ENCODE measurements around the gene MUCL3.
"Not testable (repeated sequence)": the region's sequence is repeated elsewhere in the genome, so short reads cannot be mapped to it uniquely, and the experiment has no call there.

Gene MUCL3

GRCh38 chr6:30914076-30914853, 26.5 kb upstream of the MUCL3 start, which contains the start of gene VARS2:
TSS of gene VARS2 (plus strand) at chr6:30914238. CDS start at chr6:30914837, 599 bp downstream.
- peak; percentile 80 for DNase-seq

GRCh38 chr6:30914854-30915590, 25.8 kb upstream of the MUCL3 start:
- DNase-seq, result no peak

DNA sequence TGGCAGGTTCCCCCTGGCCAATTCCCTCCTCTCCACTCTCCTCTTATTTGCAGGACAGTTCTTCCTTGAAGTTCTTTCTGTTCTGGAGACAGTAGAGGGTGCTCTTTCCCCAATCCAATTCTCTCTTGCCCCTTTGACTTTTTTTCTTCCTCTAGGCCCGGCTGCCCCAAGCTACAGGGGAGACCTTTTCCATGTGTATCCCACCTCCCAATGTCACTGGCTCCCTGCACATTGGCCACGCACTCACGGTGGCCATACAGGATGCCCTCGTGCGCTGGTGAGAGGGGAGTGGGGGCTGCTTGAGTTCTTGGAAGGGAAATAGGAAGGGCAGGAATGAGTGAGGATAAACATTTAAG, 25.2 kb upstream of the MUCL3 start:
- DNase-seq, result no peak

DNA sequence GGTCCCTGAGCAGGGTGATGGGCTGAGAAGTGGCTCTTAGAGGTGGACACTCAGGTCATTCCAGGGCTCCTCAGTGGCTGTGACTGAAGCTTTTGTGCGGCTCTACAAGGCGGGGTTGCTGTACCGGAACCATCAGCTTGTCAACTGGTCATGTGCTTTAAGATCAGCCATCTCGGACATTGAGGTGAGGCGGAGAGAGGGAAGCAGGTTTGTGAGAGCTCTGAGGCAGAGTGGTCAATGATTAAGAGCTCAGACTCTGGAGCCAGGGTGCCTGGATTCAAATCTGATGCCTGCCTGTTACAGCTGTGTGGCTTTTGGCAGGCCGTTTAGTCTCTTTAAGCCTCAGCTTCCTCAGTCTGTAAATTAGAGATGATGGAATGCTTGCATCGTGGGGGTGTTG, 23.7 kb upstream of the MUCL3 start:
- DNase-seq, result no peak

DNA sequence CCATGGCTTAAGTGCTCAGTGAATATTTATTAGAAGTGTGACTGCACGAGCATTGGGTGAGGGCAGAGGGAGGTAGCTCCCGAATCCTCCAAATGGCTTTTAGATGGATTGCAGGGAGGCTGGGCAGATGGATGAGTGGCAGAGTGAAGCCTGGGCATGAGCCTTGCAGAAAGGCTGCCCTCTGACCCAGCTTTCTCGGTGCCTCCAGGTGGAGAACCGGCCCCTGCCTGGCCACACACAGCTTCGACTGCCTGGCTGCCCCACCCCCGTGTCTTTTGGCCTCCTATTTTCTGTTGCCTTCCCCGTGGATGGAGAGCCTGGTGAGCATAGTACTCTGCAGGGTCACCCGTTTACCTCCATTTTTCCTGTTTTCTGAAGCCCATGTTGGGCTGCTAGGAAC, 23.3 kb upstream of the MUCL3 start:
- no peak for DNase-seq

GRCh38 chr6:30918670-30919069, 22.1 kb upstream of the MUCL3 start:
- no peak for DNase-seq

DNA sequence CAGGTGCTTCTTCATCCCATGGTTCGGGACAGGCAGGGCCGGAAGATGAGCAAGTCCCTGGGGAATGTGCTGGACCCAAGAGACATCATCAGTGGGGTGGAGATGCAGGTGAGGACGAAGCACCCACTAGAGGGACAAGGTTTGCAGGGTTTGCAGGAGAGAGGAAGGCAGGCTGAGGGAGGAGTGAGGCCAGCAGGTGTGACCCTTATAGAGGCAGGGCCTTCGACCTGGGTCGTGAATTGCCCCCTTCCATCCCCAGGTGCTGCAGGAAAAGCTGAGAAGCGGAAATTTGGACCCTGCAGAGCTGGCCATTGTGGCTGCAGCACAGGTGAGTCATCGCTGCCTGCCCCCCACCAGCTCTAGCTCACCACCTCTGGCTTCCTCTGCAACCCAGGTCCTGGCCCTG, 18.3 kb upstream of the MUCL3 start:
- DNase-seq, result no peak

DNA sequence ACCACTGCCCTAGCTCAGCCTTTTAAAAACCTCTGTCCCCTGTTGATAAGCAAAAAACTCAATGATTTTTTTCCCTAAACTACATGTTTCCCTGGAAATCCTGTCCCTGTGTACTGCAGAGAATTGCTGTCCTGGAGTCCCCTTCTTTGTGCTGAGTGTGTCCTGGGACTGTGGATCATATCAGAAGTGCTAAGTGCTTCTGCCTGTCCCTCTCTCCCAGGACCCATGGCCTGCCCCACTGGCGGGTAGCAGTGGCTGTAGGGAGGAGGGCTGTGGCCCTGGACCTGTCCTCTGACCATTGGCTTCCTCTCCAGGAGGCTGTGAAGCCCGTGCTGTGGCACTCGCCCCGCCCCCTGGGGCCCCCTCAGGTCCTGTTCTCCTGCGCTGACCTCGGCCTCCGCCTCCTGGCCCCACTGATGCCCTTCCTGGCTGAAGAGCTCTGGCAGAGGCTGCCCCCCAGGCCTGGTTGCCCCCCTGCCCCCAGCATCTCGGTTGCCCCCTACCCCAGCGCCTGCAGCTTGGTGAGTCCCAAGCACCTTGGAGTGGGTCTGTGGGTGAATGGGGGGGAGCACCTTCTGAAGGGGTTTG, 16.6 kb upstream of the MUCL3 start:
- not testable (repeated sequence) for DNase-seq

- DNase-seq, result no peak
These were observed 14.1 kb upstream of the MUCL3 start for GRCh38 chr6:30926644-30927043.

- DNase-seq, result not testable (repeated sequence)
These were observed 13.7 kb upstream of the MUCL3 start for GRCh38 chr6:30927080-30927479.

DNA sequence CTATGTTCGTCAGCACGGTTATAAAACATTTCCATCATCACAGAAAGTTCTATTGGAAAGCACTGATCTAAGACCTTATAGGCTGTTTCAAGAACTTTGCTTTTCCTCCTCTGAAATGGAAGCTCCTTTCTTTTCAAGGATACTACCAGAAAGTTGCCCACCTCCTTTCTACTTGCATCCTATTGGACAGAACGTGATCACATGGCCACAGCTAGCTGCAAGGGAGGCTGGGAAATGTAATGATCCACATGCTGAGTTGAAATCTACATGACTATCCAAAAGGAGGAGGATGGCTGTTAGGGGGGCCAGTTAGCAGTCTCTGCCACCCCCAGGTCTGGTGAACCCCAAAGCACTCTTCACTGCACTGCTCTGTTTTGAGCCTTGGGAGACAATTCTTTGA, 12.1 kb upstream of the MUCL3 start:
- no peak for DNase-seq

DNA sequence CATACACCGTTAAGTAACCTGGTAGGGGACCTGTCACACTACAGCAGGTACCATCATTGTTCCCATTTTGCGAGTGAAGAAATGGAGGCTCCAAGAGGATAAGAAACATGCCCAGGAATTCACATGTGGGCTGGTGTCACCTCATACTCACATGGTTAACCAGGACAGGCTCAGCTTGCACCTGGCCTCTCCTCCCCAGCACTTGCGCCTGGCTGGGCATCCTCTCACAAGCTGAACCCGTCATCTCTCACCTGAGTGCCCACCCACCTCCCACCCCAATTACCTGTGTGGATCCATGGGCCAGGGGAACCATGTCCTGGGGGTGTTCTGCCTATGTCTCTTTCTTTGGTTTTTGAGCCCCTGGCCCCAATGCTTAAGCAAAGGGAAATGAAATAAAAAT, 10.3 kb upstream of the MUCL3 start:
- DNase-seq, result no peak

GRCh38 chr6:30931272-30931671, 9.5 kb upstream of the MUCL3 start:
- no peak for DNase-seq

- DNase-seq, result no peak
These were observed 8.7 kb upstream of the MUCL3 start, which contains the start of gene SFTA2 for GRCh38 chr6:30931969-30932645. TSS of gene SFTA2 (minus strand) at chr6:30932170. CDS start at chr6:30932096, 74 bp downstream.

GRCh38 chr6:30932665-30933365, 8.0 kb upstream of the MUCL3 start:
- no peak for DNase-seq

- DNase-seq, result no peak
These were observed 5.8 kb upstream of the MUCL3 start for GRCh38 chr6:30935018-30935417.

GRCh38 chr6:30937265-30937664, 3.5 kb upstream of the MUCL3 start:
- no peak for DNase-seq

GRCh38 chr6:30938730-30939129, 2.0 kb upstream of the MUCL3 start:
- DNase-seq, result no peak

DNA sequence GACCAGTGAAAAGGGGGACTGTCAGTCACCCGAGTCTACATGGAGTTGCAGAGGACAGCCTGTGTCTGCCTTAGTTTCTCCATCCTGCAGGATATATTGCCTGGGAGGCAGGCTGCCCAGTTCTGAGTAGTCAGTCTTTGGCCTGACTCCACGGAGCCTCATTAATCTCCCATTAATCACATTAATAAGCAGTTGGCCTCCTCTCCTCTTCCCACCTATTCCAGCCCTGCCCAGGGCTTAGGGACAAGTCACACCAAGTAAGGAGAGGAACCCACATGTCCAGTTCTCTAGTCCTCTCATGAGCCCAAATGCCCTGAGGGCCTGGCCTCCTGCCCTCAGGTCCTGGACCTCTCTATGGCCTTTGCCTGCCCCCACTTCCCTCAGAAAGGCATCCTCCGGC, 1.3 kb upstream of the MUCL3 start:
- DNase-seq, result no peak

DNA sequence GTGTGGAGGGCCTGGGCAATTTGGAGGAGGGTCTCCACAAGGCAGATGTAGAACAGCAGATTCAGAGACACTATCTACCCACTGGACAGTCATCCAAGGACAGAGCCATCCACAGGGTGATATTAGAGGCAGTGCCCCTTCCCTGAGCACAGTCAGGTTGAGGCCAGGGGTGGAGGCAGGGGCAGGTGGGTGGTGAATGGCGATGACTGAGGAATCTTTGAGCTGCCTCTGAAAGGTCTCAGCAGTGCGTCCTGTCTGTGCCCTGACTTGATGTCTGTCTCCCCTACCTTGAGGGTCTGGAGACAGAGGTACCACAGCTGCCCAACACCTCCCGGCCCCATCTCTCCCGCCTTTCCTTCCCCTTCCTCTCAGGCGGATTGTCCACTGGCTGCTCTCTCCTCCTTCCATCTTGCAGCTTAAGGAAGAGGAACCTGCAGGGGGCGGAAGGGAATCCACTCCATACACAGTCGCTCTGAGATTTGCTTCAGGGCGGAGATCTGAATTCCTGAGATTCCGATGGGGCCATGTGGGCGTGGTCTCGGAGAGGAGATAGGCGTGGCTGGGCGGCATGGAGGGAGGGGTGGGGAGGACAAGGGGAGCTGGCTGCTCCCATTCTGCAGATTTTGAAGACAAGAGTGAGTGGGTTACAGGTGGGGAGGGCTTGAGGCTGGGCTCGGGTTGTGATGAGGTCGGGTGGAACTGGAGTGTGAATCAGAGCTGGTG, 1.7 kb downstream of the MUCL3 start:
- DNase-seq, result no peak

- no peak for DNase-seq
These were observed 3.3 kb downstream of the MUCL3 start for GRCh38 chr6:30944051-30944450.

- no peak for DNase-seq
These were observed 4.5 kb downstream of the MUCL3 start for GRCh38 chr6:30945281-30945680.
